ENCODE measurements around the gene CCNL2. TPM values are rescaled to one million over a fixed set of nuclear protein-coding genes. Genes with fewer than 3 reads are reported as not detected.
A peak's percentile ranks its signal among the peaks of the same experiment; 100 is the strongest.

CCNL2 gene
- total and polyA plus RNA-seq, 2 of the 13 experiments (the other 11 are each of a cell fraction or from before 2014, with no cell fraction given): 105 to 340 TPM

DNA sequence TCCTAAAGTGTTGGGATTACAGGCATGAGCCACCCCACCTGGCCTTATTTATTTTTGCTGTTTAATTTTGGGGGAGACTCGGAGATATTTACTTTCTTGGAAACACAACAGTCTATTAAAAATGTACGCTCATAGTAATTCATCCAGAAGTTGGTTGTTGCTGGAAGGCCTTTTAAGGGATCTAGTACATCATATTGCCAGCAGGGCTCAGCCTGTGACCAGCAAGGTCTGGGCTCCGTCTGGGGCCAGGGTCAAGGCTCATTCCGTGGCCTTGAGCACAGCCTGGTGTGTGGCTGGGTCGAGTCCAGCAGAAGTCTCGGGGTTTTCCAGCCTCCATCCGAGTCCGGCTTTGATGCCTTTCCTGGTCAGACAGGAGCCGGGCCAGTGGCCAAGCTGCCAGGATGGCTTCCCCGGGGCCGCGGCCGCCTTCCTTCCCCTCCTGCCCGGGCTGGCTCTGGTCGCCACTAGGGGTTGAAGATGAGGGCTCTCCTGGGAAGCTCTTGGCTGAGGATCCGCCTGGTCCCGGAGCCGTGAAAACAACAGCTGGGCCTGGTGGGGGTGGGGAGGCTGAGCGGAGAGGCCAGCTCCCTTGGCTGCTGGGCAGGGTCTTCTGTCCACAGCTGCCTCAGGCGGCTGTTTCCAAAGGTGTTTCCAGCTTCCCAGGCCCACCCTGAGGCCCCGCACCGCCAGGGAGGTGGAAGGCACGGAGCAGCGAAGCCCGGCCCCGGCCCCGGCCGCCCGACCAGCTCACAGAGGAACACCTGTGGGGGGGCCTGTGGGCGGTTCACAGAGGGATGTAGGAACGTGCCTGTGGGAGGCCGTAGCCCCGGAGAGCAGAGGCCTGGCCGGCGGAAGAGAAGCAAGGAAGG, 31.2 kb upstream of the CCNL2 start (continued):
- TF ChIP-seq ZNF337 (CRISPR knock-in tag; IDR thresholded peaks at IDR 0.05; ENCODE audit: borderline replicate concordance, low read depth) (peak; percentile 78; the same call in 1 of the 2 replicates), ZFAT (CRISPR knock-in tag; conservative IDR thresholded peaks at IDR 0.05) (no peak), KIAA2018 (CRISPR knock-in tag; IDR thresholded peaks at IDR 0.05; ENCODE audit: borderline replicate concordance) (no peak), SIN3A (IDR thresholded peaks at IDR 0.05; ENCODE audit: borderline replicate concordance, low read depth, low read length) (0 out of 2 replicates have a peak, but pooled peaks have one; percentile 2), SP4 (CRISPR knock-in tag; IDR thresholded peaks at IDR 0.05) (peak; percentile 63), ZNF883 (CRISPR knock-in tag; IDR thresholded peaks at IDR 0.05; ENCODE audit: not compliant biosample characterization) (peak; percentile 24), FOSL2 (CRISPR knock-in tag; IDR thresholded peaks at IDR 0.05) (no peak; the same call in 1 of the 2 replicates), SRSF1 (optimal IDR thresholded peaks at IDR 0.05; ENCODE audit: low read depth, low read length) (peak; percentile 86), ZBTB46 (CRISPR knock-in tag; IDR thresholded peaks at IDR 0.05; ENCODE audit: borderline replicate concordance) (no peak)
- TF ChIP-seq, protein P1, sequence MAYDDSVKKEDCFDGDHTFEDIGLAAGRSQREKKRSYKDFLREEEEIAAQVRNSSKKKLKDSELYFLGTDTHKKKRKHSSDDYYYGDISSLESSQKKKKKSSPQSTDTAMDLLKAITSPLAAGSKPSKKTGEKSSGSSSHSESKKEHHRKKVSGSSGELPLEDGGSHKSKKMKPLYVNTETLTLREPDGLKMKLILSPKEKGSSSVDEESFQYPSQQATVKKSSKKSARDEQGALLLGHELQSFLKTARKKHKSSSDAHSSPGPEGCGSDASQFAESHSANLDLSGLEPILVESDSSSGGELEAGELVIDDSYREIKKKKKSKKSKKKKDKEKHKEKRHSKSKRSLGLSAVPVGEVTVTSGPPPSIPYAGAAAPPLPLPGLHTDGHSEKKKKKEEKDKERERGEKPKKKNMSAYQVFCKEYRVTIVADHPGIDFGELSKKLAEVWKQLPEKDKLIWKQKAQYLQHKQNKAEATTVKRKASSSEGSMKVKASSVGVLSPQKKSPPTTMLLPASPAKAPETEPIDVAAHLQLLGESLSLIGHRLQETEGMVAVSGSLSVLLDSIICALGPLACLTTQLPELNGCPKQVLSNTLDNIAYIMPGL (CRISPR knock-in tag; IDR thresholded peaks at IDR 0.05; ENCODE audit: borderline replicate concordance in 1 of 2, low read depth in 1 of 2): peak in 1 of 2 experiments; percentile 60; a peak in 3 of 4 replicates
- TF ChIP-seq, protein P2, sequence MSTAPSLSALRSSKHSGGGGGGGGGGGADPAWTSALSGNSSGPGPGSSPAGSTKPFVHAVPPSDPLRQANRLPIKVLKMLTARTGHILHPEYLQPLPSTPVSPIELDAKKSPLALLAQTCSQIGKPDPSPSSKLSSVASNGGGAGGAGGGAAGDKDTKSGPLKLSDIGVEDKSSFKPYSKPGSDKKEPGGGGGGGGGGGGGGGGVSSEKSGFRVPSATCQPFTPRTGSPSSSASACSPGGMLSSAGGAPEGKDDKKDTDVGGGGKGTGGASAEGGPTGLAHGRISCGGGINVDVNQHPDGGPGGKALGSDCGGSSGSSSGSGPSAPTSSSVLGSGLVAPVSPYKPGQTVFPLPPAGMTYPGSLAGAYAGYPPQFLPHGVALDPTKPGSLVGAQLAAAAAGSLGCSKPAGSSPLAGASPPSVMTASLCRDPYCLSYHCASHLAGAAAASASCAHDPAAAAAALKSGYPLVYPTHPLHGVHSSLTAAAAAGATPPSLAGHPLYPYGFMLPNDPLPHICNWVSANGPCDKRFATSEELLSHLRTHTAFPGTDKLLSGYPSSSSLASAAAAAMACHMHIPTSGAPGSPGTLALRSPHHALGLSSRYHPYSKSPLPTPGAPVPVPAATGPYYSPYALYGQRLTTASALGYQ (CRISPR knock-in tag; IDR thresholded peaks at IDR 0.05): peak; percentile 45; the same call in 1 of the 2 replicates
